Fibroblast of upper back skin (primary cell): ENCODE data around the gene EFNB1.

Experiments
- DNase-seq: peaks from one replicate; pipeline ENCODE4 v3.0.0-alpha.2; 2013

Gene EFNB1

GRCh38 chrX:68844581-68844980 is 15.8 kb downstream of the EFNB1 start:
- no peak for DNase-seq

GRCh38 chrX:68846536-68846935 is 17.7 kb downstream of the EFNB1 start:
- DNase-seq = no peak

DNA sequence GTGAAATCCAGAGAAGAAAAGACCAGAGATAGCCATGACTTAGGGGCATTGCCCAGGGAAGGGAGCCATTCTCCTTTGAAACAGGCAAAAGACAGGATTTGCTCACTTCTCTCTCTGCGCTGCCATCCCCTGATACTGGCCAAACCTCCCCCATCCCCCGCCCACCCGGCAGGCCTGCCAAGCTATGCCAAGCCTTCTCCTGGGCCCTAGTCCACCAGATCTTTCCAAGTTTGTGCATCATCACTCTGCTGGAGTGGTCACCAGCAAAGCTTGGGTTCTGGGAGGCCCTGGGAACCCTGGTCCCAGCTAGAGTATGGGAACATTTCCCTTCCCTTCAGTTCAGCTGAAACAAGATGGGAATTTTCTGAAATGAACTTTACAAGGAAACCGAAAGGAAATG is 18.4 kb downstream of the EFNB1 start:
- no peak for DNase-seq

- DNase-seq = no peak
Observed at GRCh38 chrX:68848189-68848940, 19.5 kb downstream of the EFNB1 start.

DNA sequence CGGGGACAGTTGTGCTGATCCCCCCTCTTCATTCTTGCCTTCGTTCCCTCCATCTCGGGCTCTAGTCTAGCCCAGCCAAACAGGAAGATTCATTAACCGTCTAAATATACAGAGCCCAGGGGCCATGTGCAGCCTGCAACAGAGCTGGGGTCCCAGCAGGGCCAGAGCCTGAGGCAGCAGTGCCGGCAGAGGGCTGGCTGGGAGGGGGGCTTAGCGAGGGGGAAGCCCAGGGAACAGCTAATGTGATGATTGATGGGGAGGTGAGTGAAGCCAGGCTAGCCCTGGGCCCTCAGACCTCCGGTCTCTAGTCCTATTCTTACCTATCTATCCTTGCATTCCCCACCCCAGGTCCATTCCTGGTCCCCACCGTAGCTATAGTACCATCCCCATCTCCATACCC is 22.3 kb downstream of the EFNB1 start:
- DNase-seq = no peak

- no peak for DNase-seq
Observed at GRCh38 chrX:68852046-68852445, 23.2 kb downstream of the EFNB1 start.

DNA sequence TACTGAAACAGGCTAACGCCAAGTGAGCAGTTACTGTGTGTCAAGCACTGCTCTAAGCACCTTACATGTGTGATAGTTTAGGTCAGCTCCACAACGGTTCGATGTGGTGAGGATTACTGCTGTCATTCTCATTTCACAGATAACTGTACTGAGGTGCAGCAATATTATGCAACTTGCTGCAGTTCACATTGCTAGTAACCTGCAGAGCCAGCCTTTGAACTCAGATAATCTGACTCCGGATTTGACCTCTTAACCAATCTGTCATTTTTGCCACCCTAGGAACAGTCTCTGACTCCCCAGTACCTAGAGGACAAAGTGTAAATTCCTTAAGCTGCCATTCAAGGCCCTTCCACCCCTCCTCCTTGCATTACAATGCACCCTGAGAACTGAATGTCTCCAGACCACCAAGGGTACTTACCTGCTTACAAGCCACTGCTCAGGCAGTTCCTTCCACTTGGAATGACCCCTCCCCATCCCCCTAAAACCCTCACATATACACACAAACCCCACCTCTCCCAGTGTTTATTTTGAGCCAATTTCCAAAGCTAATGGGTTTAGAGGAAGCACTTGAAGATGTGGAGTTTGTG is 24.9 kb downstream of the EFNB1 start:
- DNase-seq = no peak

DNA sequence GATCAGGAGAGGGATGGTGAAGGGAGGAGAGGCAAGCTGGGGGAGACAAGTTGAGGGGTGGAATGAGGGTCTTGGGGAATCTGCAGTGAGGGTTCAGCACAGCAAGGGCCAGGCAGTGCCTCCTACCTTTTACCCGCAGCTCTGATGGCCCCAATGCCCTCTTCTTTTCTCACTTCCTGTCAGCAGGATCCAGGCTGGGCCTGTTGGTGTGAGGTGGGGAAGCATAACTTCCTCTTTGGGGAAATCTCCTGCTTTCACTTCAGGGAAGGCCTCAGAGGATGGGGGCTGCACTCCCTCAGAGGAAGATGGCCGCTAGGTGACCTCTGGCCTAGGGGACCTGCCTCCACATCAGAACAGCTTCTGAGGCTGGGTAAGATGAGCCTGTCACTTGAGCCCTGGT is 36.5 kb downstream of the EFNB1 start:
- no peak for DNase-seq

DNA sequence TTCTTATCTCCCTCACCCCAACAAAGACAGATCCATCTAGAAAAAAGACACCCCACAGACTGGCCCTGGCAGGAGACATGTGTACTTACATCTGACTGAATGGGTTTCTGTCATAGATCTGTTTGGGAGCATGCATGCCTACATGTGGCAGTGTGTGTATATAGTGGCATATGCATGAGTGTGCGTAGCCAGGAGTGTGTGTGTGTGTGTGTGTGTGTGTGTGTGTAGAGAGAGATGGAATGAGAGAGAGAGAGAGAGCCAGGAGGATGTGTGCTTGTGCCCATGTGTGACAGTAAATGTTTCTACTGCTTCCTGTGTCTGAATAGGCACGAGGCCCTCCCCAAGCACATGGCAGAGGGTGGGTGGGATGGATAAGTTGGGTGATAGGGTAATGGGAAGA is 37.1 kb downstream of the EFNB1 start:
- DNase-seq = no peak

- DNase-seq = peak; percentile 29
Observed at GRCh38 chrX:68867458-68868112, 38.8 kb downstream of the EFNB1 start.

DNA sequence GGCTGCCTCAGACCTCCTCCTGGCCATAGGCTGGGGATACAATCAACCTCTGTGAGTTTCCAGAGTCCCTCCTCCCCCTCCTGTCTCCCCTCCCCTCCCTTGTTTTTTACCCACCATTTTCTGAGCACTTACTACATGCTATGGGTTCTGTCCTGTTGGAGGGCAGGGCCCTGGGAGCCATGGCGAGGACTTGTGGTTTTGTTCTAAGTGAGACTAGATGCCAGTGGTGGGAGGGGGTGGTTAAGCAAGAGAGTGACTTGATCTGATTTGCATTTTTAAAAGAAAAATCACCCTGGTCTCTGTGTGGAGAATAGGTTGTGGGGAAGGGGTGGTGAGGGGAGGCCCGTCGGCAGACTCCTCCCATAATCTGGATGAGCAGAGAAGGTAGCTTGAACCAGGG is 39.5 kb downstream of the EFNB1 start:
- DNase-seq = peak; percentile 46

DNA sequence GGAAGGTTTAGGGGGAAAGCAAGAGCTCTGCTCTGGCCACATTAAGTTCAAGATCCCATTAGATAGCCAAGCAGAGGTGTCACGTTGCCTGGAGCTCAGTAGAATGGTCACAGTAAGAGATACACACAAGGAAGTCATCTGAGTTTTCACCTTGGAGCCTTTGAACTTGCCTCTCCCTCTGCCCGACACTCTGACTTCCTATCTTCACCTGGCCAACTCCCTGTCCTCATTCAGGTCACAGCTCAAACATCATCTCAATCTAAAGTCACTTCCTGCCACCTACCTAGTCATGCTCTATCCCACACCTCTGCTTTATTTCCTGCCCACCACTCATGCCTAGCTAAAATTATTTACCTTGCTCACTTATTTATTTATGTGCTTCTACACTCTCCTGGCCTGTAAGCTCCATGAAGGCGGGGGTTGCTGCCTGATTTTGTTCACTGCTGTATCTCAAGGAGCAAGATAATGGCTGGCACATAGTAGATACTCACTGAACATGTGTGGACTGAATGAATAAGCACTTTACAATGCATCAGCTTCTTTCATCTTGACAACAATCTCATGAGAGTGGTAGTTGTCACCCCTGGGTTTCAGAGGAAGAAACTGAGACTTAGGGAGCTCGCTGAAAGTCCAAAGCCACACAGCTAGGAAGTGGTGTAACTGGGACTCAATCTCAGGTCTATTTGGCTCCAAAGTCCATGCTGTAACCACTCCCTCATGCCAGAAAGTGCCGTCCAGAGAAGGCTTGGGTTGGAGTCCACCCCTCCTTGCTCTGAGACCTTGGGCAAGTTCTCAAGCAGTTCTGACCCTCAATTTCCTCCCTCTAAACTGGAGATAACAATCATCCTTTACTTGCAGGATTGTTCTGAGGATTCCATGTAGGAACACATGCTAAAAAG is 40.3 kb downstream of the EFNB1 start:
- no peak for DNase-seq

DNA sequence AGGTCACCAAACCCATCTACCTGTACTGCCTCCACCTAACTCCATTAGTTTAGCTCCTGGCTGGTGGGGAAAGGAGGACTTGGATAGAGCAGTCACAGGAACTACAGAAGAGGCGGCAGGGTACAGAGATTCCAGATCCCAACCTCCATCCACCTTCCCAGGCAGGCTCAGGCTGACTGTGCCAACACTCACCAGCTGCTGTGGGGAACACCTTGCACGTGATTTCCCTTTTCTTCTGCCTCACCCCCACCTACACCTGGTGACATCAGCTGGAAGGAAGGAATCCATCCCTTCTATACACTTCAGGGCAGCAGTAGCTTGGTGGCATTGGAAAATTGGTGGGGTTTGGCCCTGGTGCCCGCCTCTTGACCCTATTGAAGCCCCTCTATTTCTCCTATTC is 41.5 kb downstream of the EFNB1 start:
- DNase-seq = no peak

DNA sequence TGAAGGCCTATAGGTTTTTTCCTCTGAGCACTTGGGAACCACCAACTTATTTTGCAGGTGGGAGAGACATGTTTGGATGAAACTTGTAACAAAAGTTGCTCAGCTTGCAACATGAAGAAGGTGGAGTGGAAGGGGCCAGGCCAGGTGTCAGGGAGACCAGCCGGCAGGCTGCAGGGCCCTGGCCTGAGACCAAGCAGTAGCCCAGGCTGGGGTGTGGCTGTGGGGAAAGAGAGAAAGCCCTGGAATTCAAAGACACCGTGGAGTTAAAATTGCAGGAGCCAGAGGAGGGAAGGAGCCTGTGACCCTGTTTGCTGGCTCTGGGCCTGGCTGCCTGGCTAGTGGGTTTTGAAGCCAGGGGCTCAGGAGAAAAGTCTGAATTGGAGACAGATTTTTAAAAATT is 43.4 kb downstream of the EFNB1 start:
- no peak for DNase-seq

- DNase-seq = no peak
Observed at GRCh38 chrX:68874076-68874475, 45.3 kb downstream of the EFNB1 start.

GRCh38 chrX:68876731-68877130 is 47.9 kb downstream of the EFNB1 start:
- DNase-seq = no peak

DNA sequence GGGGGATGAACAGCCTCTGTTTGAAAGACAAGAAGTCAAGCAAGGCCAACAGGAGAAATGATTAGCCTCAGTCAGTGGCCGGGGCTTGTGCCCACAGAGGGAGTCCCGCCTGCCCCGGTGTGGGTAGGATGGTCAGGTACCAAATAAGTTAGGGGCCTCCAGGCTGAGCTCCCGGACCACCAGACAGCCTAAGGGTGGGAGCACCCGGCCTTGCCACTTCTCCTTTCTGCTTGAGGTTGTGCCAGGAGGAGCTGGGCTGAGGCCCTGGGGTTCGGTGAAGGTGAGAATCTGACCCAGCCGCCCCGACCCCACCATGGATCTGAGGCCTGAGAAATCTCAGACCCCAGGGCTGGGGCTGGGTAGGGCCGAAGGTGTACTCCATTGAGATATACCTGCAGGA is 48.8 kb downstream of the EFNB1 start:
- DNase-seq = no peak

DNA sequence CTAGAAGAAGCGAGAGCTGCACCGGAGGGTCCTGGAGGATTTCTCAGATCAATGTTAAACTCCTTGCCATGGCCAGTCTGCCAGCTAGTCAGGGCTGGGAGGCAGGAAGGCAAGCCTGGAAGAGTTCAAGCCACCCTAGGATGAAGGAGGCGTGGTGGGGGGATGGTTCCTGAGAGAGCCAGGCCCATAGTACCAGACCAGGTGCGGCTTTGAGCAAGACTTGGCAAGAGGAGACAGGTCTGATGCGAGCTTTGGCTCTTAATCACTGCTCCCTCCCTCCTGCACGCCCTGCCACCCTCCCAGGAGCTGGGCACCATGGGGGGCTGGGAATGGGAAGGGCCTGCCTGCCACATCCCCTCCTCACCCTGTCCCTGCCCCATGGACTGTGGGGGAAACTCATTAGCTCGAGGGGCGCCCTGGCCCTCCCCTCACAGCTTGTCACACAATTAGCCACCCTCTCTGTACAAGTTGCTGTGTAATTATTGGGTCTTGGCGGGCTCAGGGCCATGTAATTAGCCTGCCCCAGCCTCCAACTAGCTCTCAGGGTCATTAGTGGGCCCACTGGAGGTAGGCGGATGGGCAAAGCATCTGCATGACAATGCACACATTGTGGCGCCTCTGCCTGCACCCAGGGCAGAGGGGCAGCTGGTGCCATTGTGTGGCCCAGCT is 50.3 kb downstream of the EFNB1 start:
- DNase-seq = no peak

DNA sequence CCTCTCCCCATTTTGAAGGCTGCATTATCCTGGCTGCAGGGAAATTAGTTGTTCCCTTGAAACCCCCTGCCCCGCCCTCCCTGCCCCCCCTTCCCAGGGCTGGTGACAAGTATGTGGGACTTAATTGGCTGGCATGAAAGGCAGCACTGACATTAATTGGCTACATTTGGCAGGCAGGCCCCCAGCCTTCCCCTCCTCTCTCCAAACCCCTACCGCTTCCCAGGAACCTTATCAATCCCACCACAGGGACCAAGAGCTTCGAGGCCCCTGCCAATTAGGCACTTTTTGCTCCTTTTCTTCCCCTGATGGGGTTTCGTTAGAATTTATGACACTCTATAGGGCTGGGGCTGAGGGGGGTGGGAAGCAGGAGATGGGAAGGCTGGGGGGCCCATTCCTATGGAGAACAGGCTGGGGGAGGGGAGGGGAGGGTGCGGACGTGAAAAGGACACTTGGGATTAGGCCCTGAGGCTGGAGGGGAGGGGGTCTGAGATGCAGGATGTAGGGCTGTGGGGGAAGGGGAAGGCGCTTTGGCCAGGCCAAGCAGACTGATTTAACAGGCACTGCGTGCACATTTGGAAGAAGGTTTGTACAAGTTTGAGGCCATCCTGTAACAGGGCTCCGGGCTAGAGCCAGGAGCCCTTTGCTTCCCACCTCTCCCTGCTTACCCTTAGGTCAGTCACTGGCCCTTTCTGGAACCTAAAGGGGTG is 52.2 kb downstream of the EFNB1 start:
- no peak for DNase-seq

DNA sequence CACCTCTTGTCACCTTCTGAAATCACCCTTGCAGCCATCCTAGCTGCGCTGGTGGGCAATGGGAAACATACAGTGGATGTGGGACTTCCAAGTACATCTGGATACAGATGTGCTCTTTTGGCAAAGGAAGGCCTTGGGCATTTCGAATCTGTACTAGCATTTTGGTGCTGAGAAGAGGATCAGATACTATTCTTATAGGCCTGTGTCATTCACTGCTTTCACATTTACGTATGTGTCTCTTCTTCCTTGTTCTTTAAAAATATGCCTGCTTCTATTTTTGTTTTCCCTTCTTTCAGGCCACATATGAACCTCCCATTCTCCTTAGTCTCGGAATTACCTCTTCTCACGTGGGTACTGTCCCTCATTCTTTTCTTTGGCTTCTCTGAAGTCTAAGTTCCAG is 53.1 kb downstream of the EFNB1 start:
- DNase-seq = no peak

- no peak for DNase-seq
Observed at GRCh38 chrX:68883800-68884199, 55.0 kb downstream of the EFNB1 start.

- no peak for DNase-seq
Observed at GRCh38 chrX:68889249-68889648, 60.4 kb downstream of the EFNB1 start.
